ENCODE results near the gene CNGA1. TPM values are rescaled to one million over a fixed set of nuclear protein-coding genes. Genes with fewer than 3 reads are reported as not detected.
A peak's percentile ranks its signal among the peaks of the same experiment; 100 is the strongest.

CNGA1 gene
- total RNA-seq, 1 donor from 2014 or later, result not detected

- H3K4me3 Mint-ChIP-seq (ENCODE audit: unreplicated experiment), result peak overlapping the region; percentile 96
- H3K27ac Mint-ChIP-seq (ENCODE audit: unreplicated experiment), result peak overlapping the region; percentile 71
- H3K4me1 Mint-ChIP-seq (ENCODE audit: low read depth, unreplicated experiment), result peaks cover 8% of the 10 kb centered on the region
- DNase-seq, result no peak
- peaks cover 1% of the 10 kb centered on the region for H3K27me3 Mint-ChIP-seq (ENCODE audit: unreplicated experiment)
- no peak for TF ChIP-seq CTCF (IDR thresholded peaks at IDR 0.05; ENCODE audit: partially characterized antibody, unreplicated experiment)
- H3K9me3 Mint-ChIP-seq (ENCODE audit: unreplicated experiment), result peaks cover 6% of the 10 kb centered on the region
- peaks cover 5% of the 10 kb centered on the region for H3K36me3 Mint-ChIP-seq (ENCODE audit: unreplicated experiment)
Observed at GRCh38 chr4:47913330-47913729, 103.2 kb downstream of the CNGA1 start.

- no peak for TF ChIP-seq CTCF (IDR thresholded peaks at IDR 0.05; ENCODE audit: partially characterized antibody, unreplicated experiment)
- peaks cover 23% of the 10 kb centered on the region for H3K4me1 Mint-ChIP-seq (ENCODE audit: low read depth, unreplicated experiment)
- H3K36me3 Mint-ChIP-seq (ENCODE audit: unreplicated experiment), result no peaks in the 10 kb centered on the region
- peaks cover 3% of the 10 kb centered on the region for H3K9me3 Mint-ChIP-seq (ENCODE audit: unreplicated experiment)
- peak overlapping the region; percentile 31 for H3K4me3 Mint-ChIP-seq (ENCODE audit: unreplicated experiment)
- peak overlapping the region; percentile 22 for H3K27ac Mint-ChIP-seq (ENCODE audit: unreplicated experiment)
- no peak for DNase-seq
- H3K27me3 Mint-ChIP-seq (ENCODE audit: unreplicated experiment), result no peaks in the 10 kb centered on the region
Observed at GRCh38 chr4:47907089-47907646, 109.3 kb downstream of the CNGA1 start.

GRCh38 chr4:47899639-47900038 lies 116.8 kb downstream of the CNGA1 start:
- Mint-ChIP-seq H3K27me3 (ENCODE audit: unreplicated experiment) (no peaks in the 10 kb centered on the region), H3K4me1 (ENCODE audit: low read depth, unreplicated experiment) (peaks cover 6% of the 10 kb centered on the region), H3K36me3 (ENCODE audit: unreplicated experiment) (no peaks in the 10 kb centered on the region), H3K9me3 (ENCODE audit: unreplicated experiment) (peaks cover 2% of the 10 kb centered on the region), H3K4me3 (ENCODE audit: unreplicated experiment) (no peak overlapping the region), H3K27ac (ENCODE audit: unreplicated experiment) (no peak overlapping the region)
- DNase-seq, result no peak
- no peak for TF ChIP-seq CTCF (IDR thresholded peaks at IDR 0.05; ENCODE audit: partially characterized antibody, unreplicated experiment)

- Mint-ChIP-seq H3K4me3 (ENCODE audit: unreplicated experiment) (no peak overlapping the region), H3K9me3 (ENCODE audit: unreplicated experiment) (no peaks in the 10 kb centered on the region), H3K27me3 (ENCODE audit: unreplicated experiment) (no peaks in the 10 kb centered on the region), H3K4me1 (ENCODE audit: low read depth, unreplicated experiment) (no peaks in the 10 kb centered on the region), H3K27ac (ENCODE audit: unreplicated experiment) (no peak overlapping the region), H3K36me3 (ENCODE audit: unreplicated experiment) (no peaks in the 10 kb centered on the region)
- no peak for TF ChIP-seq CTCF (IDR thresholded peaks at IDR 0.05; ENCODE audit: partially characterized antibody, unreplicated experiment)
- DNase-seq, result no peak
Observed at GRCh38 chr4:47891928-47892327, 124.6 kb downstream of the CNGA1 start.

Other genes starting within 250 kb of the CNGA1 start
- 0.32 TPM for gene CORIN, start 178.6 kb downstream of the CNGA1 start, total RNA-seq (ENCODE audit: unreplicated experiment)
- 20.2 TPM for gene NFXL1, start 102.1 kb downstream of the CNGA1 start, total RNA-seq (ENCODE audit: unreplicated experiment)
- 0.83 TPM for gene NIPAL1, start 91 bp upstream of the CNGA1 start, total RNA-seq (ENCODE audit: unreplicated experiment)
- gene TXK, start 117.6 kb upstream of the CNGA1 start, total RNA-seq (ENCODE audit: unreplicated experiment), result not detected